IPS-NIHi7 (cell line): Measurements from ENCODE around the gene ESYT2.
A peak's percentile ranks its signal among the peaks of the same experiment; 100 is the strongest.
"Not testable (repeated sequence)": the region's sequence is repeated elsewhere in the genome, so short reads cannot be mapped to it uniquely, and the experiment has no call there.

ENCODE experiments used
- DNase-seq: peaks from one replicate; pipeline ENCODE4 v3.0.0; 2012; ENCODE audit warnings: mixed read lengths; ENCODE audit errors: extremely low spot score

Gene ESYT2

DNA sequence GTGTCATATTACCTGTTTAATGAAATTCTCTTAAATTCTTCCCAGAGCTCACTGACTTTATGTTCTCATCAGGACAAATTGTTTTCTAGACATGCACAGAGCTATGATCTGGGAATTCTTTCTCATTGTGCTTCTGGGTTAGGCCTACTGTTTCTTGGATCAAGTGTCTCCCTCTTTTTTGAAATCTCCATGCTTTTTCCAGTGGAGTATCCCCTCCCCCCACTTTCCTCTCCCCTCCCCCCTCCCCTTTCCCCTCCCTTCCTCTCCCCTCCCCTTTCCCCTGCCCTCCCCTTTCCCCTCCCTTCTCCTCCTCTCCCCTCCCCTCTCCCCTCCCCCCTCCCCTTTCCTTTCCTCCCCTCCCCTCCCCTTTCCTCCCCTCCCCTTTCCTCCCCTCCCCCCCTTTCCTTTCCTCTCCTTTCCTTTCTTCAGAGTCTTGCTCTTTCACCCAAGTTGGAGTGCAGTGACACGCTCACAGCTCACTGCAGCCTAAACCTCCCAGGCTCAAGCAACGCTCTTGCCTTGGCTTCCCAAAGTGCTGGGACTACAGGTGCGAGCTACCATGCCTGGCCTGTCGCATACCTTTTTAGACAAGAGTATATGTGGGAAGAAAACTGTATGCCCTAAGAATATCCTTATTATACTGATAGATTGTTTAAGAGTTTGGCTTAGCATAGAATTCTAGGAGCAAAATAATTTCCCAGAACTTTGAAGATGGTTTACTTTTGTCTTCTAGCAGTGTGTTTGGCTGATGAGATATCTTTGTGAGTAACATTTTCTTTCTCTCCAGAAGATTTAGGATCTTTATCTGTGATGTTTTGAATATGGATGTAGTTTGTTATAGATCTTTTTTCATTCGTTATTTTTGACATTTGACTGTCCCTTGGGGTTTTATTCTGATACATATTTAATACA lies 29.5 kb upstream of the ESYT2 start:
- DNase-seq: no peak

DNA sequence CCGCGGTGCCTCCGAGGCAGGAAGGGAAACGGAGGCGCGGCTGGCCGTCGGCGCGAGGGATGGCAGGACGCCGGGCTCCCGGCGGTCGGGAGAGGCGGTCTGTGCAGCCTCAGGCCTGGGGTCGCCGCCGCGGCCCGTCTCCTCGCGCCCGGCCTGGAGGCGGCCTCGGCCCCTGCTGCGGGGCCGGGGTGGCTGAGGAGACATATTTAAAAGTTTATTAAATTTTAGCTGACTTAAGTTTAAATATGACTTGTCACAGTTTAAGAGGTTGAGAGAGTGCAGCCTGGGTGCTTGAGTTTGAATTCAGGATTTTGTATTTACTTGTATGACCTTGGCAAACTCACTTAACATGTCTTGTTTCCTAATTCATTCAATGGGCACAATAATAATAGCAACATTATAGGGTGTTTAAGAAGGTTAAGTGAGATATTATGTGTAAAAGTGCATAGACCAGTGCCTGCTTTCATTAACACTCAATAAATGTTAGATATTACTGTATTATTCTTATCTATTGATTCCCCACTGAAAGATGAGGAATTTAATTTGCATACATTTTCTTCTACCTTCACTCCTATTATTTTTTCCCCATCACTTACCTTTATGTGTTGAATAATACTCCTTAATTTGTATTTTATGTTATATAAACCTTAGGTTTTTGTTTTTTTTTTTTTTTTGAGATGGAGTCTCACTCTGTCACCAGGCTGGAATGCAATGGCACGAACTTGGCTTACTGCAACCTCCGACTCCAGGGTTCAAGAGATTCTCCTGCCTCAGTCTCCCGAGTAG lies 27.8 kb upstream of the ESYT2 start:
- DNase-seq: peak; percentile 37

DNA sequence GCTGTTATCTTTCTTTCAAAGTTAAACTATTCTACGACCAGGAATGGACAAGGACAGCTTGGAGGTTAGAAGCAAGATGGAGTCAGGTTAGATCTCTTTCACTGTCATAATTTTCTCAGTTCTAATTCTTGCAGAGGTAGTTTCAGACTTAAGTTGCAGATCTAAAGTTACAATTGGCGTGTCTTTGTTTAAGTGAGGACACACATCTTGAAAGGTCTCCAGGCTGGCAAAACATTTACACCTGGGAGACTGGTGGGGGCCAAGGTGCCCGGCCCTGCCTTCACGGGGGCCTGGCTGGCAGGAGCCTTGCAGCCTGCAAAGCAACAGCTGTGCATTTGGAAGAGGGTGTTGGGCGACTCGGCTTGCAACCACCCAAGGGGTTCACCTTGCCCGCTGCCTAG lies 25.4 kb upstream of the ESYT2 start:
- DNase-seq: no peak

DNA sequence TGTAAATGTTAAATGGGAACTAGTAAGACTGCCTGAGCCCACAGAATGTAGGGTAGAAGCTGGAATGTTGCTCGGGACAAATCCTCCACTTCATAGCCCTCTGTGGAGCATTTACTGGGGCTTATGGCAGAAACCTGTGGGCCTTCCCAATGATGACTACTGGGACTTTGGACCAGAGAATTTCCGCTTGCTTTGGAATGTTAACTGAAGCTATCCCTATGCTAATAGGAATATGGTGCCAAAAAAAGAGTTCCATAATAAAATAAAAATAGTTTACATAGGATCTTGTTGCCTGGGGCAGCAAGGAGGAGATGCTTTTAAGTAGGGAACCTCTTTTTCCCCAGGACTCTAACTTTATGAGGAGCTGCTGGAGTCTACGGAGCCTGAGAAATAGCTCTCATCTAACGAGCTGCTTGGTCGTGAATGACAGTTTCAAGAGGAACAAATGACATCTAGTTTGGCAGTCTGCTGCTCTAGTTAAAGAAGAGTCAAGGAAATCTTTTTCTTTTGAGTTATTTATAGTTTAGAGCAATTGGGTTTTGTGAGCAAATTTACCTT lies 21.3 kb upstream of the ESYT2 start:
- DNase-seq: no peak

DNA sequence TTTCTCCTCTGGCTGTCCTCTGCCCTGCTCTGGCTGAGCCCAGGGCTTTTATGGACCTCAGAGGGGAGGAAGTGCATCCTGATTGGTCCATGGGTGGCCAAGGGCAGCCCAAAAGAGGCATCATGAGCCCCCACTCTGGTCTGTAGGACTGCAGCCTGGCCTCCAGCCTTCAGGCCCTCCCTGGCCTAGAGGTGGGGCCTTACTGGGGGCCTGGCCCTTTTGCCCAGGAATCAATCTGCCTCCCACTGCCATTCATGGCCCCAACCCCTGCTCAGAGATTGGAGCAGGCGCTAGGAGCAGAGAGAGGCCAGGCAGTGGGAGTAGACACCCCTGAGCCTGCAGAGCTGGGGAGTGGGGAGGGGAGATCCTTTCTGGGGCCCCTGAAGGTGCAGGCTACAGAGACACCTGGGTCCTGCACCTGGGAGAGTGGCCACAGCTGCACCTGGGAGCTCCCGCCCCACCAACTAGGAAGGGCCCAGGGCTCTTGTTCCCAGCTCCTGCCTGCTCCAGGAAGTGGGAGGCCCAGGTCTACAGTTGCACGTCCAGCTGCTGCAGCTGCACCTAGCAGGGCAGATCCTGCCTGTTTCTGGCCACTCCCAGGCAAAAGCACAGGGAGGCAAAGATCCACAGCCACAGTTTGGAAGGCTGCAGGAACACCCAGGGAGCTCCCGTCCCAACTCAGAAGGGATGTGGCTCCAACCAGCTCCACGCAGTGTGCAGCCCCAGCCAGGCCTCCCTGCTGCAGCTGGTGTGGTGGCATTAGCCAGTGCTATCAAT lies 20.6 kb upstream of the ESYT2 start:
- no peak for DNase-seq

DNA sequence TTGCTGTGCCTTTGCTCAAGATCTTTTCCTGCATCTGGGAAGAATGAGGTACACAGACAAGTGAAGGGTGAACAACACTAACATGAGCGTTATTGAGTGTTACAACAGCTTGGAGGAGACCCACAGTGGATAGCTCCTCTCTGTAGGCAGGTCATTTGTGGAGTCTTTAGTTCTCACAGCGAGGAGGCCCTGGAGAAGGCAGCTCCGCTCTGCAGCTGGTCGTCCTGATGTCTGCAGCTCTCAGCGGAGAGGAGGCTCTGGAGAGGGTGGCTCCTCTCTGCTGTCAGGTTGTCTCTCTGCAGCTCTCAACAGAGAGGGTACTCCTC lies 20.1 kb upstream of the ESYT2 start:
- no peak for DNase-seq

DNA sequence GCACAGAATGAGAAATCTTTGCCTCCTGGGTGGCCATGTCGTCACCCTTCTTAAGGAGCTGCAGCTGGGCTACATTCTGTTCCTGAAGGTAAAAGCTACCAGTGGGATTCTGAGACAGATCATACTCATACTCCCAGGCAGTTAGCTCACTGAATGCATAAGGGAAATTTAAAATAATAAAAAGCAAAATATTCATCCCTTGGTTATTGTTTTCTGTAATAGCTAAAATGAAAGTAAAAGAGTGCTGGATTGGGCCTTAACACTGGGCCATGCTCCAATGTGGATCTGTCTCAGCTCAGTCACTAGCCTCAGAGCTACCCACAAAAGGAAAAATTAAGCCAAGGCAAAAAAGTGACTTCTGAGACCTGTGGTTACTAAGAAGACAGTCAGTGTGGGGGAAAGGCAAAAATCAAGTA lies 18.1 kb upstream of the ESYT2 start:
- DNase-seq: no peak

DNA sequence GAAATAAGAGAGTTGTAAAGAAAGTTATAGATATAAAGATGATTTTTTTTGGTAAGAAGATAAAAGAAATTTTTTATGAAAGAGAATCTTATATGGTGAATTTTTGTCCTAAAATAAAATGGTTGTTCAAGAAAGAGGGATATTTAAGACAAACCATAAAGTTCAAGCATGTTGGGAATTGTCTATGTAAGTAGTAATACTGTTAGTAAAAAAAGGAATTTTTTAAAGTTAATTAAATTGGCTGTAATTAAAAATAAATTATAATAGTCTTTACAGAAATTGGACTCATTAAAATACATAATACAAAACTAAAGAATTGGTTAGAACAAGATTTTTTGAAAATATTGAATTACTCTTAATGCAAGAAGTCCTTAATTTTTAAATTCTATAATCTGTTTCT lies 17.0 kb upstream of the ESYT2 start:
- DNase-seq: no peak

DNA sequence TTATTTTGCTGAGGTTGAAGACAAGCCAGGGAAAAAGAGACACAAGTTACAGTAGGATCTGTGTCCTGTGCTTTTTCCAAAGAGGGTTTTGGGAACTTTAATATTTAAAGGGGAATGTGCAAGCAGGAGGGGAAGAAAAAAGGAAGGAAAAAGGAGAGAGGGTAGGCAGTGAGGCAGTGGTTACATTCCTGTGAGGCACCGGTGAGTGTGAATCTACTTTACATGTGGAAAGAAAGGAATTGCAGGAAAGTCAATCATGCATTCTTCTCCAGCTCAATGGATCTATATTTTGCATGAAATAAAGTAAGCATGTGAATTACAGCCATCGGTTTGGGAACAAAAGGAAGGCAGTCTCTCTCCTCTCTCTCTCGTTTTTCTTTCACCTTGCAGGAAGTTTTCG lies 14.5 kb upstream of the ESYT2 start:
- no peak for DNase-seq

DNA sequence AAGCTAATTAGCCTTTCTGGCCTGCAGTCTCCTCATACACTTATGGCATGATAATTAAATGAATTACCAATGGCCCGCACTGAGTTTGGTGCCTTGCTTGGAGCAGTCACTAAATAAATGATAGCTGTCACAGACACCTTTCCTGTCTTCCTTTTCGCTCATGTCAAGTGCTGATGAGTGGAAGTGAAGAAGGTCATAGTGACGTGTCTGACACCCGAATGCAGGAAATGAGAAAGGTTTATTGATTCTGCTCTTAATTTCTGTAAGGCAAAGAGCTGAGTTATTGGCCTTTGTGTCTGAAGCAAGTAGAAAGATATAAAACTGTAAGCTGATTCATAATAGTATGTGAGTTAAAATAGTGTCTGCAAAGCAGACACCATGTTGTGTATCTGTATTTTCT lies 13.2 kb upstream of the ESYT2 start:
- DNase-seq: no peak

DNA sequence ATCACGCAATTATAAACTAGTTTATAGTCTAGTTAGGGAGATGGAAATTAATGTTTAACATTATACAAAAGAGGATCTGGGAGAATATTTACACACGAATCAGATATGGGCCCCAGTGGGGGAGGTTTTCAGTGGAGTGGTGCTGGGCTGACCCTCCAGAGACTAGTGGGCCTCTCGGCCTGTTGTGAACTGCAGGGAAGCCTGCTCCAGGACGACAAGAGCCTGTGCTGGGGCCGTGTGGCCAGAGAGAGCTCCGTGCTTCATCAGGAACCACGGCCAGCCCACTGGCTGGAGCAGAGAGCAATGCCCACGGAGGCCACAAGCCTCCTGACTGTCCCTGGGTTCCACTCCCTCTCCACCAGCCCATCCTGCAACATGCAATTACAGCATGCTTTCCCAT lies 11.3 kb upstream of the ESYT2 start:
- no peak for DNase-seq

DNA sequence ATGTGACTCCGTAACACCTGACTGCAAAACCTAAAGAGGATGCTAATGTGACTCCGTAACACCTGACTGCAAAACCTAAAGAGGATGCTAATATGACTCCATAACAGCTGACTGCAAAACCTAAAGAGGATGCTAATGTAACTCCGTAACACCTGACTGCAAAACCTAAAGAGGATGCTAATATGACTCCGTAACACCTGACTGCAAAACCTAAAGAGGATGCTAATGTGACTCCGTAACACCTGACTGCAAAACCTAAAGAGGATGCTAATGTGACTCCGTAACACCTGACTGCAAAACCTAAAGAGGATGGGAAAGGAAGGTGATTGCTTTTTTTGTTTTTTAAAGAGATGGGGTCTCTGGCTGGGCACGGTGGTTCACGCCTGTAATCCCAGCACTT lies 9.9 kb upstream of the ESYT2 start:
- not testable (repeated sequence) for DNase-seq

DNA sequence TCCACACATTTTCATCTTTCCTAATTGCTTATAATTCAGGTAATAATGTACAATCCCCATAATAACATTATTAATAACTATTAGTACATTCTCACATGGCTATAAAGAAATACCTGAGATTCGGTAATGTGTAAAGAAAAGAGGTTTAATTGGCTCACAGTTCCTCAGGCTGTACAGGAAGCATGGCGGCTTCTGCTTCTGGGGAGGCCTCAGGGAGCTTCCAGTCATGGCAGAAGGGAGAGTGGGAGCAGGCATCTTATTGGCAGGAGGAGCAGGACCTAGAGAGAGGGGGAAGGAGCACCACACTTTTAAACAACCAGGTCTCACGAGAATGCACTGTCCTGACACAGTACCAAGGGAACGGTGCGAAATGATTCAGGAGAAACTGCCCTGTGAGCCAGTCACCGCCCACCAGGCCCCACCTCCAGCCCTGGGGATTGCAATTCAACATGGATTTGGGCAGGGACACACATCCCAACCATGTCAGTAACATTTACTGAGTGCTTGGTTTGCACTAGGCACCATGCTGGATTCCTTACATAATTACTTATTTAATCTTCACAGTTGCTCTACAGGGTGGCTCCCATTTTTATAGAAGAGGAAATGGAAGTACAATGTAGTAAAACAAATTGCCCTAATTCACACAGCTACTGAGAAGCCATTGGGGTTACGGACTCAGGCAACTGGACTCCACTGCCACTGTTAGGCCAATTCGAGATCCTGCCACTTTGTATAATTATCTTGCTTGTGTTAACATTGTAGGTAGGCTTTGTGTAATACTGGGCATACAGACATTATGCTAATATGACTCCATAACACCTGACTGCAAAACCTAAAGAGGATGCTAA lies 8.7 kb upstream of the ESYT2 start:
- no peak for DNase-seq

DNA sequence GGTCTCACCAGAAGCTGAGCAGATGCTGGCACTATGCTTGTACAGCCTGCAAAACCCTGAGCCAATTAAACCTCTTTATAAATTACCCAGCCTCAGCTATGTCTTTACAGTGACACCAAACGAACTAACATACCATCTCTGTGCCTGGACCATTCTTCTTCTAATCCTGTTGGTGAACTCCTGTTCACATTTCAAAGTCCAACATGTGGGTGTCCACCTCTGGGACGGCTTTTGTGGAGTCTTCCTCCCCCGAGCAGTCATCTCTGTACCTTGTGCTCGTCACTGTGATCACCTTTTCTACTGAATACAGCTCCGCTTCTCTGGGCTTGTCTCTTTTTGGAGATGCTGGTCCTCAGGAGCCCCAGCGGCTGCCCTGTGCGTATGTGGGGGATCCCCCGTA lies 7.4 kb upstream of the ESYT2 start:
- DNase-seq: no peak

DNA sequence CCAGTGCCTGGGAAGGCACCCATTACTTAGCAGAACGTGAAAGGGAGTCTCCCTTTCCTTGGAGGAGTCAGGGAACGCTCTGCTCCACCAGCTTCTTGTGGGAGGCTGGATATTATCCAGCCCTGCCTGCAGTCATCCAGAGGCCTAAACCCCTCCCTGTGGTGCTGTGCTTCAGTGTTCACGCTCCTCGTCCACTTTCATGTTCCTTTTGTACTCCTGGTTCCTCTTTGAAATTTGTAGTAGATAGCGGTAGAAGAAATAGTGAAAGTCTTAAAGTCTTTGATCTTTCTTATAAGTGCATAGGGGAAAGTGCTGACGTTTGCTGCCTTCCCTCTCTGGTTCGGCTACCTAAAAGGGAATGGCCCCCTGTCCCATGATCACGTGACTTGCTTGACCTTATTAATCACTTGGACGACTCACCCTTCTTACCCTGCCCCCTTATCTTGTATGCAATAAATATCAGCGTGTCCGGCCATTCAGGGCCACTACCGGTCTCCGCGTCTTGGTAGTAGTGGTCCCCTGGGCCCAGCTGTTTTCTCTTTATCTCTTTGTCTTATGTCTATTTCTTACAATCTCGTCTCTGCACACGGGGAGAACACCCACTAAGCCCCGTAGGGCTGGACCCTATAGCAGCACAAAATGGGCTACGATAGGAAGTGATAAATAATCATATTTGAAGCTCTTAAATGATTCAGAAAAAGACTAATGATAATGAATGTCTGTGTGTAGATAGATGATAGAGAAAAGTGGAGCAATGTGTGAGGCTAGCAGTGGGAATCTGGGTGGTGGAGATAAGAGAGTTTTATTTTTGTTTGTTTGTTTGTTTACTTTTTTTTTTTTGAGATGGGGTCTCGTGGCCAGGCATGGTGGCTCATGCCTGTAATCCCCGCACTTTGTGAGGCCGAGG lies 5.8 kb upstream of the ESYT2 start:
- no peak for DNase-seq

DNA sequence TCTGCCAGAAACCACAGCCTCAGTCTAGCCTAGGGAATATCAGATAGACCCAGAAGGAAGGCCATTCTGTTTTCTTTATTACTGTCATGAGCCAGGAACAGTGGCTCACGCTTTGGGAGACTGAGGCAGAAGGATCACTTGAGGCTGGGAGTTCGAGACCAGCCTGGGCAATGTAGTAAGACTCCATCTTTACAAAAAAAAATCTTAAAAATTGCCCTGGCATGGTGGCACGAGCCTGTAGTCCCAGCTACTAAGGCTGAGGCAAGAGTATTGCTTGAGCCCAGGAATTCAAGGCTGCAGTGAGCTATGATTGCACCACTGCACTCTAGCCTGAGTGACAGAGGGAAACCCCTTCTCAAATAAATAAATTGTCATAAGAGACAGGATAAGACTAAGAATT lies 3.7 kb upstream of the ESYT2 start:
- no peak for DNase-seq

DNA sequence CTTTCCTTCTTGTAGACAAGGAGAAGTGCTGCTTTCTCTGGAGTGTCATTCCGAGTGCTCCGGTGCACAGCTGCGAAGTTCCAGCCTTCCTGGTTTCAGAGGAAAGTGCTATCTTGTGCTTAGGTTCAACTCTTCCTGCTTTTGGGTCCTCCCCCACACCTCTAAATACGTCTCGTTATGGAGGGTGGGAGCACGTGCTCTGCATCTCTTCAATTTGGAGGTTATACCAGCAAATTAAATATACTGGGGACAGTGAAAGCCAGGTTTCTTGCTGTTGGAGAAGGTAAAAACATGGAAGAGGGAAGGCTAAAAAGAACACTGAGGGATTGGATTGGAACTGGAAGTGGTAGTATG lies 2.4 kb upstream of the ESYT2 start:
- no peak for DNase-seq

DNA sequence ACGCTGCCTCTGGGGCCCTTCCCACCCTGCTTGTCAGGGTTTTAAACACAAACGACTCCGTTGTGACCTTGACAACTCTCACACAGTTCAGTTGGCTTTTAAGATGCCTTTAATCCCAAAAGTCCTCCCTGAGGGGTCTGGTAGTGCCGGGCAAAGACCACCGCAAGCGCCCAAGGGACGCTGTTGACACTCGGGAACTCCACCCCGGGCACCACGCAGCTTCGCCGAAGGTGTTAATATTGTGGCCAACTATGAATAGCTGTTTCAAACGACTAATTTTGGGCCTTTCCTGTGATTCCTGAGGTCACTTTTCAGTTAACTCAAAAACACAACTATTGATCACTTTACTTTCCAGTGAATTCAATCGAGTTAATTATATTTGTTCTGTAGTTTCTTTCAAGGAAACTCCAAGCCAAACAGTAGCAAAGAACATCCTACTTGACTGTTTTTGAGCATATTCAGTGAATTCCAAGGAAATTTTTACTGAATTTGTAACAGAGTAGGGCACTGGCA lies 958 bp upstream of the ESYT2 start:
- DNase-seq: no peak

DNA sequence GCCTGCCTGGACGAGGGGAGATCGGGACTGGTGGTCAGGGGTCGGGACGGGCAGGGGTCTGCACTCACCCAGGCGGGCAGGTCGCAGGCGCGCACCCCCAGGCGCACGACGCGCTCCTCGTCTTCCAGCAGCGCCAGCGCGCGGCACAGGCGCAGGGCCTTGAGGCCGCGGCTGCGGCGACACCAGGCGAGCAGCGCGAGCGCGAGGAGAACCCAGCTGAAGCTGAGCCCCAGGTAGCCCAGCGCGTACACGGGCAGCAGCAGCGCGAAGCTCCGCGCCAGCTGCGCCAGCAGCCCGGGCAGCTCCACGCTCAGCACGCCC lies 328 bp downstream of the ESYT2 start:
- peak; percentile 45 for DNase-seq
